ENCODE measurements around the gene PEDS1. TPM values are rescaled to one million over a fixed set of nuclear protein-coding genes. Genes with fewer than 3 reads are reported as not detected.

Gene PEDS1
- total and polyA plus RNA-seq, 2 of the 13 experiments (the other 11 are each of a cell fraction or from before 2014, with no cell fraction given): 30.5 to 93.9 TPM

- TF ChIP-seq ZBTB1 (CRISPR knock-in tag; IDR thresholded peaks at IDR 0.05; ENCODE audit: borderline replicate concordance) (peak; percentile 89), ZGPAT (CRISPR knock-in tag; IDR thresholded peaks at IDR 0.05) (peak; percentile 98), HOMEZ (CRISPR knock-in tag; IDR thresholded peaks at IDR 0.05; ENCODE audit: low read depth) (no peak; the same call in 1 of the 2 replicates), ZNF543 (CRISPR knock-in tag; IDR thresholded peaks at IDR 0.05) (peak; percentile 97; the same call in 1 of the 2 replicates), CHD4 (IDR thresholded peaks at IDR 0.05; ENCODE audit: borderline replicate concordance, low read length) (no peak), XBP1 (CRISPR knock-in tag; IDR thresholded peaks at IDR 0.05) (peak; percentile 69; the same call in 1 of the 2 replicates), ZIK1 (CRISPR knock-in tag; IDR thresholded peaks at IDR 0.05; ENCODE audit: borderline replicate concordance, low read depth) (peak; percentile 99), ZFP1 (CRISPR knock-in tag; IDR thresholded peaks at IDR 0.05) (peak; percentile 68; the same call in 1 of the 2 replicates), ZFP36 (IDR thresholded peaks at IDR 0.05; ENCODE audit: borderline replicate concordance, low read depth, low read length, partially characterized antibody) (no peak), BCL6 (CRISPR knock-in tag; IDR thresholded peaks at IDR 0.05) (peak; percentile 67), MIER3 (CRISPR knock-in tag; IDR thresholded peaks at IDR 0.05; ENCODE audit: borderline replicate concordance) (no peak; the same call in 1 of the 2 replicates), ZBTB21 (CRISPR knock-in tag; IDR thresholded peaks at IDR 0.05) (no peak), ZNF160 (CRISPR knock-in tag; IDR thresholded peaks at IDR 0.05) (peak; percentile 93), NRL (CRISPR knock-in tag; IDR thresholded peaks at IDR 0.05; ENCODE audit: borderline replicate concordance) (peak; percentile 93), ZNF703 (CRISPR knock-in tag; IDR thresholded peaks at IDR 0.05; ENCODE audit: borderline replicate concordance) (peak; percentile 99), TFDP1 (CRISPR knock-in tag; IDR thresholded peaks at IDR 0.05; ENCODE audit: borderline replicate concordance) (peak; percentile 94), HIVEP1 (CRISPR knock-in tag; IDR thresholded peaks at IDR 0.05) (peak; percentile 90), SNAPC4 (CRISPR knock-in tag; IDR thresholded peaks at IDR 0.05) (peak; percentile 62; the same call in 1 of the 2 replicates), AKAP8 (CRISPR knock-in tag; IDR thresholded peaks at IDR 0.05) (no peak), BORCS8-MEF2B (CRISPR knock-in tag; IDR thresholded peaks at IDR 0.05) (peak; percentile 96), ZNF644 (CRISPR knock-in tag; IDR thresholded peaks at IDR 0.05; ENCODE audit: low read depth) (peak; percentile 48)
Observed at GRCh38 chr20:50153500-50154377, at the start of gene PEDS1 (continued).

All from HepG2 (cell line).